CD4-positive, CD25-positive, alpha-beta regulatory T cell (primary cell): ENCODE data around the gene ZNF547. TPM values are rescaled to one million over a fixed set of nuclear protein-coding genes. Genes with fewer than 3 reads are reported as not detected.

Experiments used
- ATAC-seq, 2 donors: fragments of 150-1000 bp; cut with Tn5 transposase; one replicate each; pipeline ENCODE4 v1.10.0; 2021; ENCODE audit warnings: low read depth in 2 of 2, moderate number of reproducible peaks in 2 of 2, moderate library complexity in 1 of 2
- DNase-seq, 3 donors: peaks; one replicate each; pipeline versions ENCODE4 v3.0.0 to v3.0.0-alpha.2; 2012 to 2022; ENCODE audit warnings: mixed read lengths in 1 of 3
- H3K27ac ChIP-seq: one replicate; pipeline ENCODE4 v1.7.0; 2013; ENCODE audit warnings: mild to moderate bottlenecking, low read length; ENCODE audit not compliant: insufficient read depth, poor library complexity, severe bottlenecking
- H3K27me3 ChIP-seq: one replicate; pipeline ENCODE4 v1.7.0; 2013; ENCODE audit warnings: low read length; ENCODE audit not compliant: control insufficient read depth, insufficient read depth
- H3K36me3 ChIP-seq: one replicate; pipeline ENCODE4 v1.7.0; 2013; ENCODE audit warnings: mild to moderate bottlenecking, low read length, moderate library complexity; ENCODE audit not compliant: control insufficient read depth, insufficient read depth
- H3K4me1 ChIP-seq: 2 replicates; pipeline ENCODE4 v1.7.0; 2013; ENCODE audit warnings: mild to moderate bottlenecking, low read length; ENCODE audit not compliant: insufficient read depth, control insufficient read depth, poor library complexity, severe bottlenecking
- H3K4me3 ChIP-seq: one replicate; pipeline ENCODE4 v1.7.0; 2013; ENCODE audit warnings: low read depth, mild to moderate bottlenecking, low read length, moderate library complexity
- H3K9me3 ChIP-seq, 2 experiments: 1 replicate in 1 of 2; 2 replicates in 1 of 2; pipeline ENCODE4 v1.7.0; 2013; ENCODE audit warnings: low read length in 2 of 2, mild to moderate bottlenecking in 1 of 2, moderate library complexity in 1 of 2; ENCODE audit not compliant: control insufficient read depth in 2 of 2
- H3K27ac Mint-ChIP-seq, 3 donors: one replicate each; pipeline ENCODE4 v1.8.0; 2020 to 2022; ENCODE audit warnings: mild to moderate bottlenecking in 3 of 3, mixed read lengths in 3 of 3, moderate library complexity in 2 of 3
- H3K27me3 Mint-ChIP-seq: one replicate; pipeline ENCODE4 v1.8.0; 2022; ENCODE audit warnings: mild to moderate bottlenecking, mixed read lengths
- H3K36me3 Mint-ChIP-seq: one replicate; pipeline ENCODE4 v1.8.0; 2020; ENCODE audit warnings: mixed read lengths
- H3K4me1 Mint-ChIP-seq, 4 donors: one replicate each; pipeline ENCODE4 v1.8.0; 2020 to 2022; ENCODE audit warnings: mixed read lengths in 4 of 4, mild to moderate bottlenecking in 1 of 4
- H3K4me3 Mint-ChIP-seq, 4 donors: one replicate each; pipeline ENCODE4 v1.8.0; 2020 to 2022; ENCODE audit warnings: mild to moderate bottlenecking in 4 of 4, mixed read lengths in 4 of 4, moderate library complexity in 3 of 4
- H3K9me3 Mint-ChIP-seq, 7 donors: one replicate each; pipeline ENCODE4 v1.8.0; 2020 to 2022; ENCODE audit warnings: mixed read lengths in 7 of 7, mild to moderate bottlenecking in 3 of 7, moderate library complexity in 2 of 7
- polyA plus RNA-seq, 4 donors: library from polyadenylated mRNA; unstranded; fragments of 300-500 nt; fragmentation: Illumina TruSeq; gene quantifications; one replicate each; pipeline ENCODE4 v1.2.3, GENCODE V29; 2021
- total RNA-seq: library from RNA; stranded (reverse); gene quantifications from one replicate; pipeline ENCODE4 v1.2.3, GENCODE V29; 2022

The ZNF547 gene
- total and polyA plus RNA-seq, 5 donors from 2014 or later: 0.77 to 2.1 (median 1.7) TPM; not detected in 1

GRCh38 chr19:57419439-57419838 lies 56.1 kb downstream of the ZNF547 start:
- DNase-seq: no peak
- peaks cover 61% of the 10 kb centered on the region for H3K36me3 Mint-ChIP-seq
- no peak overlapping the region for H3K4me3 Mint-ChIP-seq
- H3K27ac ChIP-seq: no peak overlapping the region
- peaks cover 5 to 86% (median 43%) of the 10 kb centered on the region in 7 donors for H3K9me3 Mint-ChIP-seq
- H3K27ac Mint-ChIP-seq: no peak overlapping the region
- no peaks in the 10 kb centered on the region for H3K4me1 ChIP-seq
- no peaks in the 10 kb centered on the region for H3K27me3 ChIP-seq
- peaks cover 0 to 9% (median 7%) of the 10 kb centered on the region in 4 donors for H3K4me1 Mint-ChIP-seq
- ATAC-seq: no peak
- peaks cover 61% of the 10 kb centered on the region for H3K36me3 ChIP-seq
- peaks cover 71 to 93% of the 10 kb centered on the region in 2 experiments for H3K9me3 ChIP-seq
- no peak overlapping the region for H3K4me3 ChIP-seq
- H3K27me3 Mint-ChIP-seq: no peaks in the 10 kb centered on the region

GRCh38 chr19:57421037-57421436 lies 57.7 kb downstream of the ZNF547 start:
- no peak overlapping the region for H3K4me3 ChIP-seq
- no peak for ATAC-seq
- peaks cover 48% of the 10 kb centered on the region for H3K36me3 ChIP-seq
- no peaks in the 10 kb centered on the region for H3K27me3 ChIP-seq
- H3K9me3 ChIP-seq: peaks cover 61 to 96% of the 10 kb centered on the region in 2 experiments
- H3K27me3 Mint-ChIP-seq: no peaks in the 10 kb centered on the region
- no peak overlapping the region for H3K4me3 Mint-ChIP-seq
- H3K27ac Mint-ChIP-seq: no peak overlapping the region
- no peaks in the 10 kb centered on the region for H3K4me1 ChIP-seq
- no peak overlapping the region for H3K27ac ChIP-seq
- H3K36me3 Mint-ChIP-seq: peaks cover 45% of the 10 kb centered on the region
- no peak for DNase-seq
- peaks cover 0 to 2% (median 1%) of the 10 kb centered on the region in 4 donors for H3K4me1 Mint-ChIP-seq
- H3K9me3 Mint-ChIP-seq: peaks cover 5 to 81% (median 39%) of the 10 kb centered on the region in 7 donors

Other genes starting within 250 kb of the ZNF547 start
- not detected for gene USP29, start 243.6 kb upstream of the ZNF547 start, total RNA-seq
- gene USP29, start 243.6 kb upstream of the ZNF547 start, polyA plus RNA-seq: not detected
- not detected for gene ZIM3, start 218.3 kb upstream of the ZNF547 start, total RNA-seq
- not detected for gene ZIM3, start 218.3 kb upstream of the ZNF547 start, polyA plus RNA-seq
- gene DUXA, start 196.1 kb upstream of the ZNF547 start, total RNA-seq: not detected
- not detected for gene DUXA, start 196.1 kb upstream of the ZNF547 start, polyA plus RNA-seq
- 35.9 TPM for gene ZNF264, start 172.1 kb upstream of the ZNF547 start, total RNA-seq
- 10 to 100 TPM; 12.9 to 25.4 (median 18.1) TPM for gene ZNF264, start 172.1 kb upstream of the ZNF547 start, polyA plus RNA-seq
- 0.69 TPM for gene AURKC, start 132.5 kb upstream of the ZNF547 start, total RNA-seq
- under 1 TPM in 1 of 4 donors, not detected in 3; 0.22 TPM for gene AURKC, start 132.5 kb upstream of the ZNF547 start, polyA plus RNA-seq
- 30.7 TPM for gene ZNF805, start 122.9 kb upstream of the ZNF547 start, total RNA-seq
- gene ZNF805, start 122.9 kb upstream of the ZNF547 start, polyA plus RNA-seq: 1 to 10 TPM; 1.9 to 6.6 (median 4.0) TPM
- gene ZNF460, start 83.1 kb upstream of the ZNF547 start, total RNA-seq: 68.5 TPM
- 1 to 10 TPM; 3.0 to 9.5 (median 5.3) TPM for gene ZNF460, start 83.1 kb upstream of the ZNF547 start, polyA plus RNA-seq
- gene ZNF543, start 43.1 kb upstream of the ZNF547 start, total RNA-seq: 4.5 TPM
- 1 to 10 TPM; 2.6 to 6.6 (median 4.5) TPM for gene ZNF543, start 43.1 kb upstream of the ZNF547 start, polyA plus RNA-seq
- gene ZNF304, start 12.3 kb upstream of the ZNF547 start, total RNA-seq: 6.8 TPM
- gene ZNF304, start 12.3 kb upstream of the ZNF547 start, polyA plus RNA-seq: 1 to 10 TPM; 1.9 to 4.4 (median 2.8) TPM
- gene TRAPPC2B, start within 50 bp of the ZNF547 start, total RNA-seq: 11.4 TPM
- 10 to 100 TPM; 23.0 to 28.6 (median 25.3) TPM for gene TRAPPC2B, start within 50 bp of the ZNF547 start, polyA plus RNA-seq
- 75.9 TPM for gene ZNF548, start 26.3 kb downstream of the ZNF547 start, total RNA-seq
- gene ZNF548, start 26.3 kb downstream of the ZNF547 start, polyA plus RNA-seq: 10 to 100 TPM; 14.6 to 21.7 (median 17.7) TPM
- gene ZNF17, start 47.6 kb downstream of the ZNF547 start, total RNA-seq: 5.6 TPM
- 1 to 10 TPM; 2.9 to 9.7 (median 5.3) TPM for gene ZNF17, start 47.6 kb downstream of the ZNF547 start, polyA plus RNA-seq
- gene ZNF749, start 71.8 kb downstream of the ZNF547 start, total RNA-seq: 5.1 TPM
- gene ZNF749, start 71.8 kb downstream of the ZNF547 start, polyA plus RNA-seq: 10 to 100 TPM in 1 of 4 donors, 1 to 10 TPM in 3; 6.2 to 10.9 (median 8.2) TPM
- 0.15 TPM for gene VN1R1, start 93.6 kb downstream of the ZNF547 start, total RNA-seq
- under 1 TPM in 1 of 4 donors, not detected in 3; 0.10 TPM for gene VN1R1, start 93.6 kb downstream of the ZNF547 start, polyA plus RNA-seq
- gene ZNF772, start 114.0 kb downstream of the ZNF547 start, total RNA-seq: 0.74 TPM
- 1 to 10 TPM in 3 of 4 donors, under 1 TPM in 1; 0.09 to 4.2 (median 3.4) TPM for gene ZNF772, start 114.0 kb downstream of the ZNF547 start, polyA plus RNA-seq
- gene ZNF419, start 124.2 kb downstream of the ZNF547 start, total RNA-seq: 8.9 TPM
- gene ZNF419, start 124.2 kb downstream of the ZNF547 start, polyA plus RNA-seq: 10 to 100 TPM in 1 of 4 donors, 1 to 10 TPM in 3; 5.9 to 11.0 (median 8.3) TPM
- gene ZNF773, start 136.4 kb downstream of the ZNF547 start, total RNA-seq: 7.2 TPM
- 10 to 100 TPM in 3 of 4 donors, 1 to 10 TPM in 1; 7.0 to 11.3 (median 10.6) TPM for gene ZNF773, start 136.4 kb downstream of the ZNF547 start, polyA plus RNA-seq
- gene ZNF549, start 163.8 kb downstream of the ZNF547 start, total RNA-seq: 5.2 TPM
- 1 to 10 TPM; 4.3 to 9.2 (median 7.7) TPM for gene ZNF549, start 163.8 kb downstream of the ZNF547 start, polyA plus RNA-seq
- gene ZNF550, start 196.3 kb downstream of the ZNF547 start, total RNA-seq: 10.2 TPM
- 10 to 100 TPM in 2 of 4 donors, 1 to 10 TPM in 2; 5.8 to 18.7 (median 9.4) TPM for gene ZNF550, start 196.3 kb downstream of the ZNF547 start, polyA plus RNA-seq
- 4.4 TPM for gene ZNF416, start 215.4 kb downstream of the ZNF547 start, total RNA-seq
- 1 to 10 TPM; 4.1 to 9.5 (median 6.1) TPM for gene ZNF416, start 215.4 kb downstream of the ZNF547 start, polyA plus RNA-seq
- 3.4 TPM for gene ZIK1, start 220.6 kb downstream of the ZNF547 start, total RNA-seq
- 10 to 100 TPM in 1 of 4 donors, 1 to 10 TPM in 3; 5.6 to 10.2 (median 8.2) TPM for gene ZIK1, start 220.6 kb downstream of the ZNF547 start, polyA plus RNA-seq
- gene ZNF530, start 236.3 kb downstream of the ZNF547 start, total RNA-seq: 1.5 TPM
- gene ZNF530, start 236.3 kb downstream of the ZNF547 start, polyA plus RNA-seq: 1 to 10 TPM; 4.8 to 7.8 (median 7.4) TPM